Activated CD4-positive, alpha-beta memory T cell treated with anti-CD3 and anti-CD28 coated beads for 36 hours (primary cell): ENCODE data around the gene CCDC181. TPM values are rescaled to one million over a fixed set of nuclear protein-coding genes. Genes with fewer than 3 reads are reported as not detected.

Experiments
- CTCF ChIA-PET: fragments of 350-600 bp; sonication (Branson Sonifier 250); formaldehyde crosslinking; loops from one replicate; lab custom pipeline; 2021; ENCODE audit warnings: antibody characterized with exemption, inconsistent platforms; lab: Charles Lee
- POLR2A ChIA-PET: fragments of 350-600 bp; sonication (Branson Sonifier 250); formaldehyde crosslinking; loops from one replicate; lab custom pipeline; 2021; ENCODE audit warnings: antibody characterized with exemption; lab: Charles Lee
- DNase-seq: peaks from one replicate; pipeline ENCODE4 v3.0.0-alpha.2; 2020
- H3K27ac Mint-ChIP-seq: one replicate; pipeline ENCODE4 v1.8.0; 2021; ENCODE audit warnings: mixed read lengths
- H3K27me3 Mint-ChIP-seq: one replicate; pipeline ENCODE4 v1.8.0; 2021; ENCODE audit warnings: mixed read lengths
- H3K36me3 Mint-ChIP-seq: one replicate; pipeline ENCODE4 v1.8.0; 2021; ENCODE audit warnings: mixed read lengths
- H3K4me1 Mint-ChIP-seq: one replicate; pipeline ENCODE4 v1.8.0; 2021; ENCODE audit warnings: low read depth, mixed read lengths
- H3K4me3 Mint-ChIP-seq: one replicate; pipeline ENCODE4 v1.8.0; 2021; ENCODE audit warnings: mild to moderate bottlenecking, mixed read lengths
- H3K9me3 Mint-ChIP-seq: one replicate; pipeline ENCODE4 v1.8.0; 2021; ENCODE audit warnings: mixed read lengths
- intact Hi-C: fragments of 100-400 bp; cut with micrococcal nuclease; formaldehyde crosslinking; loops from one replicate; pipeline ENCODE4 v1.15.1; 2023
- total RNA-seq, 2 experiments: library from RNA; stranded (reverse); gene quantifications; one replicate each; pipeline ENCODE4 v1.2.3, GENCODE V29; 2021

CCDC181 gene
- total RNA-seq, result not detected

DNA sequence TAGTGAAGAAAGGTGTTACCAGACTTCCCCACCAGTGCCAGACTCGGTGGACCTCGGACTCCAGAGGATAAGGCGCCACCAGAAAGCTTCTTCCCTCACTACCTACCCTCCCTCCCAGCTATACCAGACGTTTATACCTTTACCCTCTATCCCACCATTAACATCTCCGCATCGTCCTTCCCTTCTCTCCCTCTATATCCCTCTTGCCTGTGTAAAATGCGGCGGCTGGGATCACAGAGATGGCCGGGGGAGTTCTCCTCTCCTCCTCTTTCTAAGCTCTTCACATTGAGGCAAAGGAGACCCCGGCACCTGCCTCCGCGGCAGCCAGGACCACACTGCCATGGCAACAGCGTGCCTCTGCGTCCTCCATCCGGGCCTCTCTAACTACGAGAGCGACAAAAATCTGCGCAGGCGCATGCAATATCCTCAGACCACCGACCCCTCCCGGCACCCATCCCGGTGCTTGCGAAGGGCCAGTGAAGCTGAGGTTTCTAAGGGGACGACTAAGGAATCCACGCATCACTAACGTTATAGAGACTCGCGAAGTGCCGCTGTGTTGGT is at the start of gene CCDC181:
TSS of gene CCDC181 (minus strand) at position 394 of the 561 bp plus-strand sequence. CDS start 2,547 bp downstream, outside the sequence.
- CTCF ChIA-PET, result interaction anchor here (0.7 to 1.3 kb wide), 3 partner anchors 119 to 1855 kb away, joined by 3 to 4 read pairs (median 4); no protein-coding TSS in a partner anchor
- Mint-ChIP-seq H3K4me1 (peaks cover 4% of the 10 kb centered on the region), H3K36me3 (peaks cover under 1% of the 10 kb centered on the region), H3K27ac (peak within 1 kb of the TSS; percentile 10), H3K27me3 (peaks cover 67% of the 10 kb centered on the region), H3K9me3 (peaks cover 1% of the 10 kb centered on the region), H3K4me3 (peak within 1 kb of the TSS; percentile 78)
- intact Hi-C loops, result no loop called here
- POLR2A ChIA-PET, result no interaction called here
- DNase-seq, result peak; percentile 77

DNA sequence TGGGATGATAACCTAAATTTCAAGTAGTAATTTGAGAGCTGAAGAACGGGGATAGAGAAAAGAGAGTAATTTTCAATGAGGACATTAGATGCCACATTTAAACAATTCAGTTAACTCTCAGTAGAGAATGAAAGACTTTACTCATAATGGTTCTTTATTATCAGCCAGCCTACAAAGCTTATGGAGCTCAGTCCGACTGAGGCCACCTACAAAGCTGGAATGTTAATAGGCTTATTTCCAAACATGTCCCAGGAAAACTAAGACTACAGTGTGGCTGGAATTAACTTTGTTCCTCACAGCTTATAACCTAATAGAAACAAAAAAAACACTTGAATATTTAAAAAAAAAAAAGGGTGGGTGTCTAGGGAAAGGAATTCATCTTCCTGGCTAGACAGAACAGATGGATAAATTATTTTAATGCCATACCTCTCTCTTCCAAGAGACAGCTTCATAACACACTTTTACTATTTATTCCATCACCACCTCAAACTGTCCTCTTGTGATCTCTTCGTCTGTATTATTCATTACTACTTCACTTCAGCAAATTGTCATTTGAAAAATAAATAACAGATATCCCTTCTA is 48.6 kb upstream of the CCDC181 start:
- Mint-ChIP-seq H3K27ac (no peak overlapping the region), H3K9me3 (no peaks in the 10 kb centered on the region), H3K4me1 (peaks cover 2% of the 10 kb centered on the region), H3K27me3 (no peaks in the 10 kb centered on the region), H3K36me3 (peaks cover 11% of the 10 kb centered on the region), H3K4me3 (no peak overlapping the region)
- POLR2A ChIA-PET, result no interaction called here
- DNase-seq, result no peak
- CTCF ChIA-PET, result no interaction called here
- intact Hi-C loops, result no loop called here

DNA sequence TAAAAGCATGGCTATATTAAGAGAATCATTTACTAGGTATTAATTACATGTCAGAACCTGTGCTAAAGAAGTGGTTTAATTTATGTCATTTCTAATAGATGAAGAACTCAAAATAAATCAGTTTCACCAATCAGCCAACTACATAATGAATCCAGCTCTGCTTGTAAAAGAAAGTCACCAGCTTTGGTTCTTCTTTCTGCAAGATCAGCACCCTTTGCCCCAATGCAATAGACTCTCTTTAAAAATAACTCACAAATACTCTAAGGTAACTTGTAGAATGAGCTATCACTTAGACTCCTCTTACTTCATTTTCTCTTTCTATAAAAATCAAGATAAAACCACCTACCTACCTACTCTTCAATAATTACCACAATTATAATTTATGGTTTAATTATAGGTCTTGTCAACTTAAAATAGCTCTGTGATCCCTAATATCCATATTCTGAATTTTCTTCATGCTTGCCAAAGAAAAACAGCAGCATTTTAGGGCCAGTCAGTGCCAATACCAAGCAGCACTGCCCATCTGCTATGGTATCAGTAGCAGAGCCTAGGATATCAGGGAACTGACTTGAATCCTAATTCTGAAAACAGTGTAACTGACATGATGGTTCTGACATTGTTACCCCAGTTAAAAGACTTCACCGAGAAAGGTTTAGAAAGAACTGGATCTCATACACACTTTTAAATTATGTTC is 47.2 kb upstream of the CCDC181 start:
- Mint-ChIP-seq H3K36me3 (peaks cover 11% of the 10 kb centered on the region), H3K4me1 (peaks cover 2% of the 10 kb centered on the region), H3K4me3 (no peak overlapping the region), H3K27me3 (no peaks in the 10 kb centered on the region), H3K27ac (no peak overlapping the region), H3K9me3 (no peaks in the 10 kb centered on the region)
- no peak for DNase-seq
- CTCF ChIA-PET, result no interaction called here
- intact Hi-C loops, result no loop called here
- POLR2A ChIA-PET, result no interaction called here

DNA sequence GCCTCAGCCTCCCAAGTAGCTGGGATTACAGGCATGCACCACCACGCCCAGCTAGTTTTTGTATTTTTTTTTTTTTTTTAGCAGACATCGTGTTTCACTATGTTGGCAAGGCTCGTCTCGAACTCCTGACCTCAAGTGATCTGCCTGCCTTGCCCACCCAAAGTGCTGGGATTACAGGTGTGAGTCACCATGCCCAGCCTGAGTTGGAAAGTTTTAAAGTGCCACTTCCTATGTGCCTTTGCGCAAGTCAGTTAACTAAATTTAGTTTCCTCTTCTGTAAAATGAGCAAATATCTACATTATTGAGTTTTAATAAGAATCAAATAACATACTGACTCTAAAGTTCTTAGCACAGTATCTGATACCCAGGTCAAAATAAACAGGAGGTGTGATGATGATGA is 46.1 kb upstream of the CCDC181 start:
- CTCF ChIA-PET, result no interaction called here
- POLR2A ChIA-PET, result no interaction called here
- no peak overlapping the region for H3K27ac Mint-ChIP-seq

DNA sequence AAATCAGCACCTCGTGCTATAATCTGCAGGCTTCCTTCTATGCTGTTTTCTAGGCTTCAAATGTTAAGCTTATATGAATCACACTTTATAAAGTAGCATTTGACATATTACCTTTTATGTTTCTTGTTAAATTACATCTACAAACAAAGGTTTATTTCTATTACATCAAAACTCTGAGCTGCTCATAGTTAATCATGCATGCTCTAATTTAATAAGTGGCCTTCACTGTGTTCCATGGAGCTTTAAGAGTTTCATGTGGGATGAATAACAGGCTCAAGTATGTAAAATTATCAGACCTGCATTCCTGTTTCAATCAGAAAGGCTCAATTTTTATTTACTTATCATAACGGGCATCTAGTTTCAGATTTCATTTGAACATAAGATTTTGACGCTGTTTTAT is 45.5 kb upstream of the CCDC181 start:
- Mint-ChIP-seq H3K27me3 (no peaks in the 10 kb centered on the region), H3K4me1 (peaks cover 5% of the 10 kb centered on the region), H3K27ac (no peak overlapping the region), H3K36me3 (peaks cover 11% of the 10 kb centered on the region), H3K9me3 (no peaks in the 10 kb centered on the region), H3K4me3 (no peak overlapping the region)
- intact Hi-C loops, result no loop called here
- POLR2A ChIA-PET, result no interaction called here
- CTCF ChIA-PET, result no interaction called here
- DNase-seq, result no peak

More for the DNA sequence above, 46.1 kb upstream of the CCDC181 start:
- H3K4me1 Mint-ChIP-seq, result peaks cover 5% of the 10 kb centered on the region
- intact Hi-C loops, result no loop called here
- H3K27me3 Mint-ChIP-seq, result no peaks in the 10 kb centered on the region
- H3K4me3 Mint-ChIP-seq, result no peak overlapping the region
- H3K9me3 Mint-ChIP-seq, result no peaks in the 10 kb centered on the region
- peaks cover 11% of the 10 kb centered on the region for H3K36me3 Mint-ChIP-seq
- DNase-seq, result no peak

DNA sequence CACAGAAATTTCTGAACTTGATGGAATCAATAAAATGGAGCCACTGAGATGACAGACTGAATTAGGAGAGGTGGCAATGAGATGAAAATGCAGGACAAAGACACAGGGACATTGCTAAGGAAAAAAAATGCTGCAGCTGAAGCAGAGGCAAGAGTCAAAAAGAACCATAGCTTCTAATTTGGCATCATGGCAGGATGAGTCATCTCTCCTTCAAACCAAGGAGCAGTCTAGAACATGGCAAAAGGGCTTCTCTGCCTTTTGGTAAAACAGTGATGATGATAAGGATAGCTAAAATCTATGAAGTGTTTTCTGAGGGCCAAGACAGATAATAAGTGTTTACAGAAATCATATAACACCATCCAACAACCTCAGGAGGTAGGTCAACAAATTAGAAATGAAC is 41.7 kb upstream of the CCDC181 start:
- no peak overlapping the region for H3K27ac Mint-ChIP-seq
- H3K4me1 Mint-ChIP-seq, result peaks cover 5% of the 10 kb centered on the region
- no peak for DNase-seq
- no peaks in the 10 kb centered on the region for H3K9me3 Mint-ChIP-seq
- H3K4me3 Mint-ChIP-seq, result no peak overlapping the region
- no peaks in the 10 kb centered on the region for H3K36me3 Mint-ChIP-seq
- ChIA-PET CTCF (interaction anchor here (1.3 kb wide), 1 partner anchor 77 kb away, joined by 5 read pairs; no protein-coding TSS in a partner anchor), POLR2A (no interaction called here)
- H3K27me3 Mint-ChIP-seq, result no peaks in the 10 kb centered on the region
- intact Hi-C loops, result no loop called here

DNA sequence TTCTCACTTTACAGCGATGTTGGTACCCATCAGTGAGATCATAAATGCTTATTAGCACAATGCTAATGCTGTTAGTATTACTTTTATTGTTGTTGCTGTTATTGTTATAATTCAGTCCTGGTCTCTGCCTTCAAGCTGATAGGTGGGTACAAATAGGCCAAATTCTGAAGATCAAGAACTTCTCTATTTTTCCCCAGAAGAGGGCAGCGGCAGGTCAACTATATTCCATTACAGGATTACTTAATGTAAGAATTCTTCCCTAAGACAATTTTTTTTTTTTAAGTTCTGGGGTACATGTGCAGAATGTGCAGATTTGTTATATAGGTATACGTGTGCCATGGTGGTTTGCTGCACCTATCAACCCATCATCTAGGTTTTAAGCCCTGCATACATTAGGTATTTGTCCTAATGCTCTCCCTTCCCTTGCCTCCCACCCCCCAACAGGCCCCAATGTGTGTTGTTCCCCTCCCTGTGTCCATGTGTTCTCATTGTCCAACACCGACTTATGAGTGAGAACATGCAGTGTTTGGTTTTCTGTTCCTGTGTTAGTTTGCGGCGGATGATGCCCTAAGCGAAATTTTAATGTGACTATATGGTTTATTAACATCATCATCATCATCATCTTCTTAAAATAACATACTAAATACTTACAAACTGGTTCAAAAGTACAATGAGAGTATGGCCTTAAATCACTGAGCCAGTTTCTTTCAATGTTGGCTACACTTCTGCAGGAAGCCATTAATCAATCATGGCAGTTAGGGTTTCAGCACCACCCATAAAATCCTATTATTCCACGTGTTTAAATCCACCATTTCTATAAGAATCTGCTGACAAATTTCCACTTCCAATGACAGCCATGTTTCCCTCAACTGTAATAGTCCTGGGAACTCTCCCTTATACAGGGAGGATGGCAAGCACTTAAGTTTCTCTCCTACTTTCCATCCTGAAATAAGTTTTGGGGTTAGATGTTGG is 39.3 kb upstream of the CCDC181 start:
- intact Hi-C loops, result loop anchor here (1.0 kb wide), 1 partner anchor 80 kb away; no protein-coding TSS in a partner anchor
- H3K27me3 Mint-ChIP-seq, result no peaks in the 10 kb centered on the region
- no peaks in the 10 kb centered on the region for H3K36me3 Mint-ChIP-seq
- H3K27ac Mint-ChIP-seq, result no peak overlapping the region
- H3K9me3 Mint-ChIP-seq, result no peaks in the 10 kb centered on the region
- H3K4me3 Mint-ChIP-seq, result no peak overlapping the region
- H3K4me1 Mint-ChIP-seq, result peaks cover 2% of the 10 kb centered on the region
- ChIA-PET CTCF (interaction anchor here (0.6 to 3.7 kb wide), 9 partner anchors 17 to 1901 kb away, joined by 3 to 16 read pairs (median 4); no protein-coding TSS in a partner anchor), POLR2A (no interaction called here)
- DNase-seq, result no peak

DNA sequence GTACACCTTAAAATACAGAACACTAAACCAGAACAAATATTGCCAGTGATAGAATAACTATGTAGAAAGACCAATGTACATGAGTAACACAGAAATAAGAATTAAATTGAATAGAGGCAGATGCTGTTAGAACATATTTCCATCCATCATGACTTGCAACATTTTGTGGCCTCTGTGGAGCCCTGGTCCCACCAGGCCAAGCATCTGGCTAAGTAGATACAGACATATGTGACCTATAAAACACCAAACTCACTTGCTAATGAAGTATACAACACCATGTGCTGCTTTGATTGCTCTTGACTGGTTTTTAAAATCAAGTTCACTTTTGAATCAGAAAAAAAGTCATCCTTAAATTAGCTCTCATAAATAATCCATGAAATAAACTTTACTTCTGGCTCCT is 38.0 kb upstream of the CCDC181 start:
- Mint-ChIP-seq H3K36me3 (no peaks in the 10 kb centered on the region), H3K9me3 (no peaks in the 10 kb centered on the region), H3K4me3 (no peak overlapping the region), H3K27me3 (peaks cover 10% of the 10 kb centered on the region), H3K27ac (no peak overlapping the region), H3K4me1 (peaks cover 13% of the 10 kb centered on the region)
- CTCF ChIA-PET, result interaction anchor here (0.7 to 3.7 kb wide), 4 partner anchors 18 to 354 kb away, joined by 3 to 16 read pairs (median 4); partner anchors contain the start of gene BLZF1
- no peak for DNase-seq
- POLR2A ChIA-PET, result no interaction called here
- intact Hi-C loops, result no loop called here

DNA sequence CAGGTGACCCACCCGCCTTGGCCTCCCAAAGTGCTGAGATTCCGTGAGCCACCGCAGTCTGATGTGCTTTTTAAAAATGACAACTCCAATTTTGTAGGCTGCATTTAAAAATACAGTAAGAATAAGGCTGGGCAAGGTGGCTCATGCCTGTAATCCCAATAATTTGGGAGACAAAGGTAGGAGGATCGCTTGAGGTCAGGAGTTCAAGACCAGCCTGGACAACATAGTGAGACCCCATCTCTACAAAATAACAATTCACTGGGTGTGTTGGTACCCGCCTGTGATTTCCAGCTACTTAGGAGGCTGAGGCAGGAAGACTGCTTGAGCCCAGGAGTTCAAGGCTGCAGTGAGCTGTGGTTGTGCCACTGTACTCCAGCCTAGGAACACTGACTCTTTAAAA is 35.1 kb upstream of the CCDC181 start:
- H3K27me3 Mint-ChIP-seq, result peaks cover 13% of the 10 kb centered on the region
- DNase-seq, result no peak
- peaks cover 14% of the 10 kb centered on the region for H3K4me1 Mint-ChIP-seq
- H3K36me3 Mint-ChIP-seq, result no peaks in the 10 kb centered on the region
- POLR2A ChIA-PET, result no interaction called here
- H3K4me3 Mint-ChIP-seq, result no peak overlapping the region
- no peak overlapping the region for H3K27ac Mint-ChIP-seq
- CTCF ChIA-PET, result no interaction called here
- intact Hi-C loops, result loop anchor here (5.0 kb wide), 1 partner anchor 95 kb away; the partner anchor contains the start of genes BLZF1 and NME7
- H3K9me3 Mint-ChIP-seq, result peaks cover 2% of the 10 kb centered on the region

DNA sequence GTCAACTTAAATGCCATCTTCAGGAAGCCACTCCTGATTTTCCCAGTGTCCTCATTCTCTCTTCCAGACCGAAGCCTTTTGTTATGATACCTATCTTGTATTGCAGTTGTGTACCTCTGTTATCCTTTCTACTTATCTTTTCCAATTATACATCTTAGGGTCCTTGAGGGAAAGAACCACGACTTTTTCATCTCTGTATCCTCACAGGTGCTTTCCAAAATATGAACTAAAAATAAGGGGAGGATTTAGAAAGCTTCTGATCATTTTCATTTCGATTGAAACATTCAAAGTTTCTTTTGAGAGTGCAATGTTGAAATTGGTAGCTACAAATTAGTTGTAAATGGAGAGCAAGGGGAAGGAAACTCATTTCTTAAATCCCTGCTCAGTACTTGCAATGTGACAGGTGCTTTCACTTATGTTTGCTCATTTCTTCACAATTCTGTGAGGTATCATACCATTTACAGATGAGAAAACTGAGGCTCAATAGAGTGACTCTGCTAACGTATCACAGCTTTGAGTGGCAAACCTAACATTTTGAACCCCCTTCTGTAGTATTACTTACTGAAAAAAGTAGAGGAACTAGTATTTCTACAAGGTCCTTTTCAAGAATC is 34.2 kb upstream of the CCDC181 start:
- POLR2A ChIA-PET, result no interaction called here
- H3K27me3 Mint-ChIP-seq, result peaks cover 13% of the 10 kb centered on the region
- peaks cover 9% of the 10 kb centered on the region for H3K9me3 Mint-ChIP-seq
- no peak overlapping the region for H3K4me3 Mint-ChIP-seq
- CTCF ChIA-PET, result interaction anchor here (1.1 kb wide), 1 partner anchor 232 kb away, joined by 3 read pairs; no protein-coding TSS in a partner anchor
- no peak overlapping the region for H3K27ac Mint-ChIP-seq
- peaks cover 6% of the 10 kb centered on the region for H3K36me3 Mint-ChIP-seq
- intact Hi-C loops, result loop anchor here (1.0 to 5.0 kb wide), 3 partner anchors 30 to 94 kb away; partner anchors contain the start of genes BLZF1 and NME7
- H3K4me1 Mint-ChIP-seq, result peaks cover 14% of the 10 kb centered on the region
- no peak for DNase-seq

DNA sequence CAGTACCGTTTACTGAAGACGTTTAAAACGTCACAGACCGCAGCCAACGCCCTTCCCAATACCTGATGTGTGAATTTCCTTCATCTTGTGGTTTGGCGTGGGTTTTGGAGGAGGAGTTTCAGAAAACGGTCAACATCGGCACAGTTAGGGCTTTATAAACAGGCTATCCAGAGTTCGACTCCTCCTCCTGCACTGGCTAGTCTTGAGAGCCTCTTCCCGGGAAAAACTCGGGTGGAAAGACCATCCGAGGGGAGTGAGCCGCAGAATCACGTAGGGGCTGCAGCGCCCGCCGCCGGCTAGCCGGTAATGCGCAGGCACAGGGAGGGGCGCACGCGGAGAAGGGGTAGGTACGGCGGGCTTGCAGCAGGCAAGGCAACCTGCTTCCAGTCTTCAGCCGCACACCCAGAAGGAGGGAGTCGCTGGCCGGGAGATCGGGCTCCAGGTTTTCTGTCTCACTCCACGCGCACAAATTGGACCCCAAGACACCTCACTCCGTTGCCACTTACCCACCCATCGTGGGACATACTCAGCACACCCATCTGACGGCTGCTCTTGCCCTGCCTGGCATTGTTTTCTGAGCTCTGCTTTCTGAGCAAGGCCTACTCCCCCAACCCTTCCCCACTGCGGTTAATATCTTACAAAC is 33.0 kb upstream of the CCDC181 start:
- H3K36me3 Mint-ChIP-seq, result peaks cover 8% of the 10 kb centered on the region
- peak; percentile 43 for DNase-seq

More for the DNA sequence above, 33.0 kb upstream of the CCDC181 start:
- no peak overlapping the region for H3K27ac Mint-ChIP-seq
- peaks cover 9% of the 10 kb centered on the region for H3K9me3 Mint-ChIP-seq
- H3K4me3 Mint-ChIP-seq, result peak overlapping the region; percentile 43
- H3K27me3 Mint-ChIP-seq, result peaks cover 16% of the 10 kb centered on the region
- CTCF ChIA-PET, result no interaction called here
- peaks cover 18% of the 10 kb centered on the region for H3K4me1 Mint-ChIP-seq
- intact Hi-C loops, result loop anchor here (5.0 kb wide), 1 partner anchor 93 kb away; the partner anchor contains the start of genes BLZF1 and NME7
- POLR2A ChIA-PET, result no interaction called here
